ENCODE measurements around the gene SRGAP2.
"Not testable (repeated sequence)": the region's sequence is repeated elsewhere in the genome, so short reads cannot be mapped to it uniquely, and the experiment has no call there.

The SRGAP2 gene

DNA sequence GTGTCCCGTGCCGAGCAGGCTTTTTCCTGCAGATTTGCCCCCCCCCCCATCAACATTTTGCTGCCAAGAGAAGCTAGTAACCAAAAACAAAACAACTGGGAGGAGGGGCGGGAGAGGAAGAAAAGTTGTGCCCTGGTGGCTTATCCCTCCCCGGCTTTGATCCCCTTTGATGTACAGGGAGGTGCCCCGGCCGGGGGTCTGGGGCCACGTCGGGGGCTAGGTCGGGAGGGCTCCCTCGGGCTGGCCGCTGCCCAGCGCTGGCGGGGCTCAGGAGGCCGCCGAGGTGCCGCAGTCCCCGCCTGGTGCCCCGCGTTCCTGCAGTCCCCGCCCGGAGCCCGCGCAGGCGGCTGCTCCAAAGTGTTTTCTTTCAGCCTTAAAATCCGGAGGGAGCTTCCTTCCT, 1.5 kb downstream of the SRGAP2 start:
- Histone ChIP-seq H3K4me3 (ENCODE audit: low read depth, low read length) (peak overlapping the region; percentile 34), H3K27ac (ENCODE audit: extremely low read depth, low read depth, low read length) (peak overlapping the region; percentile 60; the same call in 1 of the 2 replicates)
- POLR2A ChIA-PET; CTCF ChIA-PET; H3K4me1 ChIP-seq (ENCODE audit: control insufficient read depth, insufficient read depth, low read length); H3K36me3 ChIP-seq (ENCODE audit: control insufficient read depth in 2 of 2, insufficient read depth in 1 of 2, low read length in 2 of 2); H3K9me3 ChIP-seq (ENCODE audit: control insufficient read depth, insufficient read depth, low read depth, low read length): not testable (repeated sequence)
- TF ChIP-seq GLIS2 (tag by site-specific recombination; IDR thresholded peaks at IDR 0.05) (peak; percentile 24; the same call in 1 of the 2 replicates), ZBTB8A (tag by site-specific recombination; IDR thresholded peaks at IDR 0.05) (0 out of 2 replicates have a peak, but pooled peaks have one; percentile 22), GLIS1 (tag by site-specific recombination; IDR thresholded peaks at IDR 0.05) (peak; percentile 21; the same call in 1 of the 2 replicates)
- TF ChIP-seq, protein P1, sequence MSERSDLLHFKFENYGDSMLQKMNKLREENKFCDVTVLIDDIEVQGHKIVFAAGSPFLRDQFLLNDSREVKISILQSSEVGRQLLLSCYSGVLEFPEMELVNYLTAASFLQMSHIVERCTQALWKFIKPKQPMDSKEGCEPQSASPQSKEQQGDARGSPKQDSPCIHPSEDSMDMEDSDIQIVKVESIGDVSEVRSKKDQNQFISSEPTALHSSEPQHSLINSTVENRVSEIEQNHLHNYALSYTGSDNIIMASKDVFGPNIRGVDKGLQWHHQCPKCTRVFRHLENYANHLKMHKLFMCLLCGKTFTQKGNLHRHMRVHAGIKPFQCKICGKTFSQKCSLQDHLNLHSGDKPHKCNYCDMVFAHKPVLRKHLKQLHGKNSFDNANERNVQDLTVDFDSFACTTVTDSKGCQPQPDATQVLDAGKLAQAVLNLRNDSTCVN (tag by site-specific recombination; optimal IDR thresholded peaks at IDR 0.05) = peak; percentile 31

- H3K36me3 ChIP-seq (ENCODE audit: control insufficient read depth in 2 of 2, insufficient read depth in 1 of 2, low read length in 2 of 2); H3K4me1 ChIP-seq (ENCODE audit: control insufficient read depth, insufficient read depth, low read length); H3K27ac ChIP-seq (ENCODE audit: extremely low read depth, low read depth, low read length); POLR2A ChIA-PET; H3K9me3 ChIP-seq (ENCODE audit: control insufficient read depth, insufficient read depth, low read depth, low read length); CTCF ChIA-PET: not testable (repeated sequence)
- peak overlapping the region; percentile 27 for H3K4me3 ChIP-seq (ENCODE audit: low read depth, low read length)
These were observed 2.2 kb downstream of the SRGAP2 start for GRCh38 chr1:206205569-206205968.

- POLR2A ChIA-PET; H3K27ac ChIP-seq (ENCODE audit: extremely low read depth, low read depth, low read length); H3K4me1 ChIP-seq (ENCODE audit: control insufficient read depth, insufficient read depth, low read length); H3K4me3 ChIP-seq (ENCODE audit: low read depth, low read length); H3K36me3 ChIP-seq (ENCODE audit: control insufficient read depth in 2 of 2, insufficient read depth in 1 of 2, low read length in 2 of 2); CTCF ChIA-PET; H3K9me3 ChIP-seq (ENCODE audit: control insufficient read depth, insufficient read depth, low read depth, low read length): not testable (repeated sequence)
These were observed 7.5 kb downstream of the SRGAP2 start for GRCh38 chr1:206210802-206211201.

GRCh38 chr1:206215600-206216392, 12.5 kb downstream of the SRGAP2 start:
- H3K27ac ChIP-seq (ENCODE audit: extremely low read depth, low read depth, low read length); H3K9me3 ChIP-seq (ENCODE audit: control insufficient read depth, insufficient read depth, low read depth, low read length); H3K4me1 ChIP-seq (ENCODE audit: control insufficient read depth, insufficient read depth, low read length); H3K4me3 ChIP-seq (ENCODE audit: low read depth, low read length); H3K36me3 ChIP-seq (ENCODE audit: control insufficient read depth in 2 of 2, insufficient read depth in 1 of 2, low read length in 2 of 2); CTCF ChIA-PET; POLR2A ChIA-PET: not testable (repeated sequence)

- POLR2A ChIA-PET; H3K4me1 ChIP-seq (ENCODE audit: control insufficient read depth, insufficient read depth, low read length); H3K4me3 ChIP-seq (ENCODE audit: low read depth, low read length); H3K36me3 ChIP-seq (ENCODE audit: control insufficient read depth in 2 of 2, insufficient read depth in 1 of 2, low read length in 2 of 2); H3K9me3 ChIP-seq (ENCODE audit: control insufficient read depth, insufficient read depth, low read depth, low read length); H3K27ac ChIP-seq (ENCODE audit: extremely low read depth, low read depth, low read length); CTCF ChIA-PET: not testable (repeated sequence)
These were observed 14.9 kb downstream of the SRGAP2 start for GRCh38 chr1:206218285-206218684.

- H3K27ac ChIP-seq (ENCODE audit: extremely low read depth, low read depth, low read length); H3K4me3 ChIP-seq (ENCODE audit: low read depth, low read length); POLR2A ChIA-PET; CTCF ChIA-PET; H3K9me3 ChIP-seq (ENCODE audit: control insufficient read depth, insufficient read depth, low read depth, low read length); H3K36me3 ChIP-seq (ENCODE audit: control insufficient read depth in 2 of 2, insufficient read depth in 1 of 2, low read length in 2 of 2); H3K4me1 ChIP-seq (ENCODE audit: control insufficient read depth, insufficient read depth, low read length): not testable (repeated sequence)
These were observed 15.4 kb downstream of the SRGAP2 start for GRCh38 chr1:206218765-206219164.

GRCh38 chr1:206219514-206220331, 16.4 kb downstream of the SRGAP2 start:
- H3K4me3 ChIP-seq (ENCODE audit: low read depth, low read length); H3K36me3 ChIP-seq (ENCODE audit: control insufficient read depth in 2 of 2, insufficient read depth in 1 of 2, low read length in 2 of 2); H3K27ac ChIP-seq (ENCODE audit: extremely low read depth, low read depth, low read length); H3K4me1 ChIP-seq (ENCODE audit: control insufficient read depth, insufficient read depth, low read length); H3K9me3 ChIP-seq (ENCODE audit: control insufficient read depth, insufficient read depth, low read depth, low read length); POLR2A ChIA-PET; CTCF ChIA-PET: not testable (repeated sequence)

DNA sequence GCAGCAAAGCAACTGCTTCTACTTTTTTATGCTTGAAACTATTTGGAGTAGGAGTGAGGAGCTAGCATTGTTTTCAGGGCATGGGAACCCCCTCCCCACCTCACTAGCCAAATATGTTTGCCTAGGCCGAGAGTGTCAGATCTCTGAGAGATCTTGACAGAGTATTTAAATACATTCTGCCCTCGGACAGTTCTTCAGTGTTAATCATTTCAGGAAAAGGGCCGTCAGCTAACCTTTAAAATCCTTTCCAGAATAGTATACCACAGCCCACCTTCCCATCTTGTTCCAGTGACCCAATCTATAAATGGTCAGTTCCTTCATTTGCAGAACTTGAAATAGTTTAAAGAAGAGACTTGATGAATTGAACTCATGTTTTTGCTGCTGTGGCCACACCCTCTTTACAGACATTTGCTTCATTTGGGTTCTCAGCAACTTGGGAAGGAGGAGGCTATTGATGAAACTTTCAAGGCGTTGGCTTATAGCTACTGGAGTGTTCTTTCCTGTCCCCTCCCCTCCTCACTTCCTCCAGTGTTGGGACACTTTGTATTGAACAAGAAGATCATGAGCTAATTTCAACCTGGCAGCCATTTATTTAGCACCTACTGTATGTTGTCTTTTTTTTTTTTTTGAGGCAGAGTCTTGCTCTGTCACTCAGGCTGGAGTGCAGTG, 17.1 kb downstream of the SRGAP2 start:
- H3K27ac ChIP-seq (ENCODE audit: extremely low read depth, low read depth, low read length); H3K4me3 ChIP-seq (ENCODE audit: low read depth, low read length); POLR2A ChIA-PET; CTCF ChIA-PET; H3K36me3 ChIP-seq (ENCODE audit: control insufficient read depth in 2 of 2, insufficient read depth in 1 of 2, low read length in 2 of 2); H3K9me3 ChIP-seq (ENCODE audit: control insufficient read depth, insufficient read depth, low read depth, low read length); H3K4me1 ChIP-seq (ENCODE audit: control insufficient read depth, insufficient read depth, low read length): not testable (repeated sequence)

DNA sequence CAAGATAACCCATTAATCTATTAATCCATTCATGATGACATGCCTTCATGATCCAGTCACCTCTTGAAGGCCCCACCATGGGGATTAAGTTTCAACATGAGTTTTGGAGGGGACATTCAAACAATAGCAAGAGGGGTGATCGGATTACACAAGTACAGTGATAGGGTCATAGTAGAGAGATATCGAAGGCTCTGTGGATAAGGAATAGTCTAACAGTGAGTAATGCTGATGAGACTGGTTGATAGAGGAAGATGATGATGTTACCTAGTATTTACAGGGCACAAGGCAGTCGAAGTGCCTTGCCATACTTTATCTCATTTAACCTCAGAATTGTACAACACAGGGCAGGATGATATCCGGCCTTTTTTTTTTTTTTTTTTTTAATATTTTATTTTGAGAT, 18.2 kb downstream of the SRGAP2 start:
- H3K9me3 ChIP-seq (ENCODE audit: control insufficient read depth, insufficient read depth, low read depth, low read length); CTCF ChIA-PET; H3K4me3 ChIP-seq (ENCODE audit: low read depth, low read length); H3K4me1 ChIP-seq (ENCODE audit: control insufficient read depth, insufficient read depth, low read length); H3K27ac ChIP-seq (ENCODE audit: extremely low read depth, low read depth, low read length); H3K36me3 ChIP-seq (ENCODE audit: control insufficient read depth in 2 of 2, insufficient read depth in 1 of 2, low read length in 2 of 2); POLR2A ChIA-PET: not testable (repeated sequence)

All from HEK293 (cell line).